Caki2 (cell line): ENCODE measurements around the gene THYN1. TPM values are rescaled to one million over a fixed set of nuclear protein-coding genes. Genes with fewer than 3 reads are reported as not detected.

Experiments used
- total RNA-seq: library from RNA; depleted of rRNA; stranded (reverse); fragments of >200 nt; shearing (Covaris generic); gene quantifications from 2 replicates; pipeline ENCODE4 v1.2.3, GENCODE V29; 2014; ENCODE audit warnings: low replicate concordance; rRNA removed

Gene THYN1
- total RNA-seq, 1 experiment from 2014 or later = 15.5 TPM

Other genes with a start within 250 kb of the THYN1 start
- not detected in 2 replicates for gene JAM3, start 184.3 kb downstream of the THYN1 start, total RNA-seq
- gene NCAPD3, start 29.4 kb downstream of the THYN1 start, total RNA-seq = 13.4 and 14.1 TPM in 2 replicates
- 9.0 and 11.5 TPM in 2 replicates for gene VPS26B, start 28.7 kb downstream of the THYN1 start, total RNA-seq
- gene ACAD8, start 216 bp upstream of the THYN1 start, total RNA-seq = 7.5 and 8.2 TPM in 2 replicates
- gene GLB1L3, start 23.0 kb upstream of the THYN1 start, total RNA-seq = not detected in 2 replicates
- 0.23 and 1.9 TPM in 2 replicates for gene GLB1L2, start 78.6 kb upstream of the THYN1 start, total RNA-seq
- not detected in 2 replicates for gene B3GAT1, start 158.9 kb upstream of the THYN1 start, total RNA-seq